Mesendoderm (in vitro differentiated cells): ENCODE measurements around the gene GJC1.
A peak's percentile ranks its signal among the peaks of the same experiment; 100 is the strongest.

Source experiments
- DNase-seq: peaks from one replicate; pipeline ENCODE4 v3.0.0; 2013
- H2AK5ac ChIP-seq: 2 replicates; pipeline ENCODE4 v1.6.1; 2013; ENCODE audit warnings: low read length, inconsistent platforms
- H2BK120ac ChIP-seq: 2 replicates; pipeline ENCODE4 v1.6.1; 2013; ENCODE audit warnings: low read depth, mild to moderate bottlenecking, low read length, moderate library complexity, mixed read lengths
- H2BK15ac ChIP-seq: replicated peaks from 2 replicates; pipeline ENCODE4 v1.6.1; 2013; ENCODE audit warnings: low read depth, mild to moderate bottlenecking, moderate library complexity
- H2BK5ac ChIP-seq: 2 replicates; pipeline ENCODE4 v1.6.1; 2013; ENCODE audit warnings: low read length, inconsistent platforms
- H3K18ac ChIP-seq: 2 replicates; pipeline ENCODE4 v1.6.1; 2013; ENCODE audit warnings: mild to moderate bottlenecking, low read length, mixed read lengths
- H3K23ac ChIP-seq: one replicate; pipeline ENCODE4 v1.6.1; 2013; ENCODE audit warnings: low read length
- H3K27ac ChIP-seq: 2 replicates; pipeline ENCODE4 v1.5.1; 2013; ENCODE audit warnings: low read depth, mild to moderate bottlenecking, inconsistent platforms, low read length, moderate library complexity
- H3K27me3 ChIP-seq: 2 replicates; pipeline ENCODE4 v1.6.1; 2013; ENCODE audit warnings: low read length, control low read depth, mild to moderate bottlenecking, inconsistent platforms; ENCODE audit not compliant: insufficient read depth, poor library complexity
- H3K36me3 ChIP-seq: 2 replicates; pipeline ENCODE4 v1.6.1; 2013; ENCODE audit warnings: low read length, inconsistent platforms; ENCODE audit not compliant: control insufficient read depth, insufficient read depth
- H3K4ac ChIP-seq: one replicate; pipeline ENCODE4 v1.6.1; 2013; ENCODE audit warnings: low read depth, mild to moderate bottlenecking, low read length, moderate library complexity
- H3K4me1 ChIP-seq: 2 replicates; pipeline ENCODE4 v1.6.1; 2013; ENCODE audit warnings: low read depth, low read length, inconsistent platforms; ENCODE audit not compliant: control insufficient read depth
- H3K4me2 ChIP-seq: 2 replicates; pipeline ENCODE4 v1.6.1; 2013; ENCODE audit warnings: low read length
- H3K4me3 ChIP-seq: 2 replicates; pipeline ENCODE4 v1.5.1; 2013; ENCODE audit warnings: mild to moderate bottlenecking, low read length
- H3K56ac ChIP-seq: one replicate; pipeline ENCODE4 v1.6.1; 2013; ENCODE audit warnings: low read length
- H3K79me1 ChIP-seq: 2 replicates; pipeline ENCODE4 v1.6.1; 2013; ENCODE audit warnings: low read length, inconsistent platforms
- H3K79me2 ChIP-seq: 2 replicates; pipeline ENCODE4 v1.6.1; 2013; ENCODE audit warnings: mild to moderate bottlenecking, low read length; ENCODE audit not compliant: control insufficient read depth, insufficient read depth
- H3K9ac ChIP-seq: 2 replicates; pipeline ENCODE4 v1.6.1; 2013; ENCODE audit warnings: low read length, inconsistent platforms
- H4K5ac ChIP-seq: one replicate; pipeline ENCODE4 v1.6.1; 2013; ENCODE audit warnings: low read length
- H4K8ac ChIP-seq: one replicate; pipeline ENCODE4 v1.6.1; 2013; ENCODE audit warnings: low read depth, mild to moderate bottlenecking, control low read depth, low read length, moderate library complexity
- WGBS: extraction: QIAGEN DNeasy Blood & Tissue Kit; methylation state at CpG from one replicate; pipeline ENCODE4 v1.1.7; 2013; ENCODE audit warnings: low lambda C conversion rate, missing lambda C conversion rate; ENCODE audit not compliant: insufficient coverage; ENCODE audit errors: extremely low coverage; 5-methylcytosine and 5-hydroxymethylcytosine counted together

GJC1 gene

GRCh38 chr17:44769230-44769629 lies 60.9 kb downstream of the GJC1 start:
- Histone ChIP-seq H2AK5ac (no peak overlapping the region), H3K79me1 (no peaks in the 10 kb centered on the region), H2BK5ac (no peak overlapping the region), H3K4me3 (no peak overlapping the region), H3K56ac (no peak overlapping the region), H3K9ac (no peak overlapping the region), H3K27ac (no peak overlapping the region), H4K8ac (no peak overlapping the region), H3K4me1 (peaks cover 7% of the 10 kb centered on the region), H3K79me2 (no peaks in the 10 kb centered on the region), H3K27me3 (no peaks in the 10 kb centered on the region), H2BK15ac (no peak overlapping the region), H3K23ac (no peak overlapping the region), H3K18ac (no peak overlapping the region), H4K5ac (no peak overlapping the region), H3K4me2 (no peak overlapping the region), H3K36me3 (no peaks in the 10 kb centered on the region), H3K4ac (no peak overlapping the region), H2BK120ac (no peak overlapping the region)
- no CpG with 5 or more reads among the region's 6 CpGs for WGBS
- DNase-seq, result no peak

GRCh38 chr17:44768505-44769142 lies 61.5 kb downstream of the GJC1 start:
- Histone ChIP-seq H3K79me1 (no peaks in the 10 kb centered on the region), H3K79me2 (no peaks in the 10 kb centered on the region), H2BK15ac (no peak overlapping the region), H4K8ac (no peak overlapping the region), H3K4ac (no peak overlapping the region), H3K4me1 (peaks cover 7% of the 10 kb centered on the region), H3K27ac (no peak overlapping the region), H3K56ac (no peak overlapping the region), H3K18ac (no peak overlapping the region), H3K9ac (no peak overlapping the region), H3K27me3 (no peaks in the 10 kb centered on the region), H3K4me2 (no peak overlapping the region), H3K36me3 (no peaks in the 10 kb centered on the region), H4K5ac (no peak overlapping the region), H2AK5ac (no peak overlapping the region), H2BK120ac (no peak overlapping the region), H3K4me3 (no peak overlapping the region), H2BK5ac (no peak overlapping the region), H3K23ac (peak overlapping the region; percentile 48)
- DNase-seq, result no peak
- no CpG with 5 or more reads among the region's 11 CpGs for WGBS

- Histone ChIP-seq H3K9ac (no peak overlapping the region), H4K8ac (no peak overlapping the region), H3K23ac (no peak overlapping the region), H3K4ac (no peak overlapping the region), H3K79me2 (no peaks in the 10 kb centered on the region), H3K27me3 (no peaks in the 10 kb centered on the region), H2BK15ac (no peak overlapping the region), H3K4me1 (peaks cover 7% of the 10 kb centered on the region), H2AK5ac (no peak overlapping the region), H4K5ac (no peak overlapping the region), H3K56ac (no peak overlapping the region), H3K4me2 (no peak overlapping the region), H3K79me1 (no peaks in the 10 kb centered on the region), H3K4me3 (no peak overlapping the region), H3K36me3 (no peaks in the 10 kb centered on the region), H3K18ac (no peak overlapping the region), H2BK120ac (no peak overlapping the region), H3K27ac (no peak overlapping the region), H2BK5ac (no peak overlapping the region)
- DNase-seq, result peak; percentile 62
- no CpG with 5 or more reads among the region's 4 CpGs for WGBS
Observed at GRCh38 chr17:44767493-44767892, 62.6 kb downstream of the GJC1 start.

- no peak overlapping the region for H3K18ac ChIP-seq
- H3K4me2 ChIP-seq, result no peak overlapping the region
- no peak overlapping the region for H2BK15ac ChIP-seq
- H3K23ac ChIP-seq, result no peak overlapping the region
- no peaks in the 10 kb centered on the region for H3K27me3 ChIP-seq
- no peak overlapping the region for H3K56ac ChIP-seq
- H2AK5ac ChIP-seq, result no peak overlapping the region
- no peak overlapping the region for H3K9ac ChIP-seq
- H4K8ac ChIP-seq, result no peak overlapping the region
- DNase-seq, result peak; percentile 36
- no peaks in the 10 kb centered on the region for H3K36me3 ChIP-seq
- H2BK5ac ChIP-seq, result no peak overlapping the region
- H2BK120ac ChIP-seq, result no peak overlapping the region
- no peaks in the 10 kb centered on the region for H3K79me2 ChIP-seq
- H3K79me1 ChIP-seq, result no peaks in the 10 kb centered on the region
- no peak overlapping the region for H3K4me3 ChIP-seq
- no peak overlapping the region for H3K4ac ChIP-seq
- WGBS, result no CpG with 5 or more reads among the region's 8 CpGs
- no peak overlapping the region for H3K27ac ChIP-seq
- H3K4me1 ChIP-seq, result peaks cover 7% of the 10 kb centered on the region
- no peak overlapping the region for H4K5ac ChIP-seq
Observed at GRCh38 chr17:44766409-44767038, 63.6 kb downstream of the GJC1 start.

GRCh38 chr17:44765965-44766364 lies 64.1 kb downstream of the GJC1 start:
- WGBS, result no CpG with 5 or more reads among the region's 11 CpGs

GRCh38 chr17:44763170-44763569 lies 66.9 kb downstream of the GJC1 start:
- H4K8ac ChIP-seq, result no peak overlapping the region
- H3K18ac ChIP-seq, result no peak overlapping the region
- no peak for DNase-seq
- H3K27me3 ChIP-seq, result peaks cover 10% of the 10 kb centered on the region
- H3K4me3 ChIP-seq, result no peak overlapping the region
- no CpG with 5 or more reads among the region's 5 CpGs for WGBS
- no peaks in the 10 kb centered on the region for H3K79me1 ChIP-seq
- no peak overlapping the region for H3K9ac ChIP-seq
- no peak overlapping the region for H3K27ac ChIP-seq
- no peak overlapping the region for H3K23ac ChIP-seq
- H2BK120ac ChIP-seq, result no peak overlapping the region
- H2BK5ac ChIP-seq, result no peak overlapping the region
- no peaks in the 10 kb centered on the region for H3K36me3 ChIP-seq
- H2AK5ac ChIP-seq, result no peak overlapping the region
- H4K5ac ChIP-seq, result no peak overlapping the region
- no peak overlapping the region for H3K56ac ChIP-seq
- H3K4ac ChIP-seq, result no peak overlapping the region
- peaks cover 6% of the 10 kb centered on the region for H3K4me1 ChIP-seq
- H2BK15ac ChIP-seq, result no peak overlapping the region
- H3K79me2 ChIP-seq, result no peaks in the 10 kb centered on the region
- H3K4me2 ChIP-seq, result no peak overlapping the region

More at GRCh38 chr17:44765965-44766364, 64.1 kb downstream of the GJC1 start:
- Histone ChIP-seq H3K4ac (no peak overlapping the region), H3K56ac (no peak overlapping the region), H3K23ac (no peak overlapping the region), H3K79me1 (no peaks in the 10 kb centered on the region), H3K27ac (no peak overlapping the region), H2BK120ac (no peak overlapping the region), H3K27me3 (no peaks in the 10 kb centered on the region), H3K79me2 (no peaks in the 10 kb centered on the region), H3K4me3 (no peak overlapping the region), H4K5ac (no peak overlapping the region), H3K9ac (no peak overlapping the region), H2BK15ac (no peak overlapping the region), H3K18ac (no peak overlapping the region), H2AK5ac (no peak overlapping the region), H3K36me3 (no peaks in the 10 kb centered on the region), H4K8ac (no peak overlapping the region), H3K4me2 (no peak overlapping the region), H3K4me1 (peaks cover 7% of the 10 kb centered on the region), H2BK5ac (no peak overlapping the region)
- no peak for DNase-seq
